ENCODE results near the gene BAAT.
"Not testable (repeated sequence)": the region's sequence is repeated elsewhere in the genome, so short reads cannot be mapped to it uniquely, and the experiment has no call there.

BAAT gene

GRCh38 chr9:101359679-101360078 lies 25.1 kb downstream of the BAAT start:
- DNase-seq (ENCODE audit: low read depth): no peak

GRCh38 chr9:101356619-101357018 lies 28.2 kb downstream of the BAAT start:
- no peak for DNase-seq (ENCODE audit: low read depth)

GRCh38 chr9:101354765-101355708 lies 29.8 kb downstream of the BAAT start:
- no peak for DNase-seq (ENCODE audit: low read depth)

GRCh38 chr9:101354143-101354764 lies 30.6 kb downstream of the BAAT start:
- no peak for DNase-seq (ENCODE audit: low read depth)

GRCh38 chr9:101353683-101354082 lies 31.1 kb downstream of the BAAT start:
- DNase-seq (ENCODE audit: low read depth): no peak

- no peak for DNase-seq (ENCODE audit: low read depth)
Observed at GRCh38 chr9:101352892-101353463, 31.8 kb downstream of the BAAT start.

- no peak for DNase-seq (ENCODE audit: low read depth)
Observed at GRCh38 chr9:101350285-101350684, 34.5 kb downstream of the BAAT start.

- no peak for DNase-seq (ENCODE audit: low read depth)
Observed at GRCh38 chr9:101342595-101342994, 42.2 kb downstream of the BAAT start.

- no peak for DNase-seq (ENCODE audit: low read depth)
Observed at GRCh38 chr9:101341958-101342357, 42.8 kb downstream of the BAAT start.

- no peak for DNase-seq (ENCODE audit: low read depth)
Observed at GRCh38 chr9:101337237-101337636, 47.6 kb downstream of the BAAT start.

- no peak for DNase-seq (ENCODE audit: low read depth)
Observed at GRCh38 chr9:101336091-101336490, 48.7 kb downstream of the BAAT start.

GRCh38 chr9:101333926-101334702 lies 50.7 kb downstream of the BAAT start:
- DNase-seq (ENCODE audit: low read depth): no peak

GRCh38 chr9:101333490-101333889 lies 51.3 kb downstream of the BAAT start:
- no peak for DNase-seq (ENCODE audit: low read depth)

GRCh38 chr9:101332362-101332761 lies 52.4 kb downstream of the BAAT start:
- no peak for DNase-seq (ENCODE audit: low read depth)

- DNase-seq (ENCODE audit: low read depth): not testable (repeated sequence)
Observed at GRCh38 chr9:101327422-101327909, 57.3 kb downstream of the BAAT start.

GRCh38 chr9:101326501-101326900 lies 58.3 kb downstream of the BAAT start:
- no peak for DNase-seq (ENCODE audit: low read depth)

- DNase-seq (ENCODE audit: low read depth): no peak
Observed at GRCh38 chr9:101326035-101326434, 58.8 kb downstream of the BAAT start.

GRCh38 chr9:101325053-101325452 lies 59.8 kb downstream of the BAAT start:
- DNase-seq (ENCODE audit: low read depth): no peak

- DNase-seq (ENCODE audit: low read depth): no peak
Observed at GRCh38 chr9:101324245-101324804, 60.5 kb downstream of the BAAT start.

GRCh38 chr9:101323129-101323528 lies 61.7 kb downstream of the BAAT start:
- DNase-seq (ENCODE audit: low read depth): no peak

GRCh38 chr9:101317735-101318134 lies 67.1 kb downstream of the BAAT start:
- no peak for DNase-seq (ENCODE audit: low read depth)

- no peak for DNase-seq (ENCODE audit: low read depth)
Observed at GRCh38 chr9:101315112-101315450, 69.7 kb downstream of the BAAT start.

Measured in fibroblast of the conjunctiva (primary cell).